A673 (cell line): ENCODE measurements around the gene CRELD2. TPM values are rescaled to one million over a fixed set of nuclear protein-coding genes. Genes with fewer than 3 reads are reported as not detected.

ENCODE experiments used
- BruUV-seq: library from RNA; stranded (reverse); fragments of 400-500 nt; replicated peaks from 2 replicates; lab custom pipeline; 2021; lab: Mats Ljungman, UMichigan
- CTCF ChIA-PET: fragments of 300-600 bp; sonication (Branson Sonifier 250); formaldehyde crosslinking; loops from one replicate; lab custom pipeline; 2022; ENCODE audit warnings: antibody characterized with exemption; lab: Charles Lee
- POLR2A ChIA-PET: fragments of 300-600 bp; sonication (Branson Sonifier 250); formaldehyde crosslinking; loops from one replicate; lab custom pipeline; 2022; ENCODE audit warnings: antibody characterized with exemption; ENCODE audit not compliant: low non-redundant PET; lab: Charles Lee
- DNase-seq: peaks from one replicate; pipeline ENCODE4 v3.0.0-alpha.2; 2015; ENCODE audit warnings: low spot score
- H3K27ac ChIP-seq: fragments of 200-600 bp; sonication (generic); 2 replicates; pipeline ENCODE4 v1.5.1; 2016; ENCODE audit warnings: mixed run types, low read depth, mild to moderate bottlenecking, mixed read lengths, antibody characterized with exemption, low read length; ENCODE audit not compliant: poor library complexity, severe bottlenecking
- H3K27me3 ChIP-seq: fragments of 200-600 bp; sonication (generic); replicated peaks from 2 replicates; pipeline ENCODE4 v1.6.1; 2017; ENCODE audit warnings: mixed run types, low read depth, mild to moderate bottlenecking, mixed read lengths, antibody characterized with exemption, low read length; ENCODE audit not compliant: insufficient read depth, poor library complexity
- H3K36me3 ChIP-seq: fragments of 200-600 bp; sonication (generic); 2 replicates; pipeline ENCODE4 v1.6.1; 2016; ENCODE audit warnings: mixed run types, mild to moderate bottlenecking, mixed read lengths, antibody characterized with exemption, low read length; ENCODE audit not compliant: insufficient read depth, poor library complexity, severe bottlenecking
- H3K4me1 ChIP-seq: fragments of 200-600 bp; sonication (generic); 2 replicates; pipeline ENCODE4 v1.6.1; 2017; ENCODE audit warnings: mixed run types, mild to moderate bottlenecking, mixed read lengths, antibody characterized with exemption, low read length; ENCODE audit not compliant: insufficient read depth, poor library complexity, severe bottlenecking
- H3K4me3 ChIP-seq: fragments of 200-600 bp; sonication (generic); 2 replicates; pipeline ENCODE4 v1.5.1; 2016; ENCODE audit warnings: low read depth, mixed run types, mild to moderate bottlenecking, mixed read lengths, low read length; ENCODE audit not compliant: poor library complexity, severe bottlenecking
- H3K9me3 ChIP-seq: fragments of 200-600 bp; sonication (generic); 2 replicates; pipeline ENCODE4 v1.6.1; 2016; ENCODE audit warnings: mixed run types, low read depth, mild to moderate bottlenecking, mixed read lengths, antibody characterized with exemption, low read length; ENCODE audit not compliant: poor library complexity, severe bottlenecking
- CTCF ChIP-seq: fragments of 300-800, 200-600 bp; sonication (generic); conservative IDR thresholded peaks from 2 replicates; pipeline ENCODE4 v1.5.1; 2017; ENCODE audit warnings: low read depth, mild to moderate bottlenecking, antibody characterized with exemption, low read length, moderate library complexity, mixed read lengths
- EZH2 ChIP-seq: fragments of 200-600 bp; sonication (generic); IDR thresholded peaks from 2 replicates; pipeline ENCODE4 v1.6.1; 2017; ENCODE audit warnings: borderline replicate concordance, low read depth, mild to moderate bottlenecking, mixed read lengths, antibody characterized with exemption, low read length; ENCODE audit not compliant: poor library complexity, severe bottlenecking
- intact Hi-C: fragments of 100-400 bp; cut with micrococcal nuclease; formaldehyde crosslinking; loops from one replicate; pipeline ENCODE4 v1.10.0; 2022; ENCODE audit not compliant: unreplicated experiment
- total RNA-seq: library from RNA; stranded (reverse); gene quantifications from 2 replicates; pipeline ENCODE4 v1.2.3, GENCODE V29; 2021

Gene CRELD2
- total RNA-seq, 1 experiment from 2014 or later, result 54.7 TPM

GRCh38 chr22:49962751-49963646 is 44.6 kb downstream of the CRELD2 start:
- H3K4me3 ChIP-seq, result peak overlapping the region; percentile 93
- no peaks in the 10 kb centered on the region for H3K9me3 ChIP-seq
- H3K27me3 ChIP-seq, result no peaks in the 10 kb centered on the region
- no TSS peak for BruUV-seq
- peaks cover 27% of the 10 kb centered on the region for H3K4me1 ChIP-seq
- ChIA-PET POLR2A (no interaction called here), CTCF (interaction anchor here (0.6 to 1.5 kb wide), 2 partner anchors 32 to 363 kb away, joined by 3 to 5 read pairs; no protein-coding TSS in a partner anchor)
- intact Hi-C loops, result no loop called here
- peak overlapping the region; percentile 94 for H3K27ac ChIP-seq
- no peak for TF ChIP-seq EZH2
- no peak for TF ChIP-seq CTCF
- H3K36me3 ChIP-seq, result peaks cover 28% of the 10 kb centered on the region
- DNase-seq, result no peak

- BruUV-seq, result TSS peak; percentile 64
- H3K36me3 ChIP-seq, result peaks cover 28% of the 10 kb centered on the region
- peak overlapping the region; percentile 94 for H3K27ac ChIP-seq
- intact Hi-C loops, result no loop called here
- POLR2A ChIA-PET, result no interaction called here
- TF ChIP-seq EZH2 (no peak), CTCF (no peak)
- no peak for DNase-seq
- H3K9me3 ChIP-seq, result no peaks in the 10 kb centered on the region
- no peaks in the 10 kb centered on the region for H3K27me3 ChIP-seq
- CTCF ChIA-PET, result no interaction called here
- H3K4me3 ChIP-seq, result peak overlapping the region; percentile 93
- peaks cover 27% of the 10 kb centered on the region for H3K4me1 ChIP-seq
Observed at GRCh38 chr22:49963647-49964026, 45.2 kb downstream of the CRELD2 start.

- BruUV-seq, result no TSS peak
- CTCF ChIA-PET, result no interaction called here
Observed at GRCh38 chr22:49964136-49965090, 46.0 kb downstream of the CRELD2 start.

More at GRCh38 chr22:49964136-49965090, 46.0 kb downstream of the CRELD2 start:
- TF ChIP-seq CTCF, result no peak
- TF ChIP-seq EZH2, result no peak
- no peak for DNase-seq
- Histone ChIP-seq H3K4me3 (peak overlapping the region; percentile 93), H3K4me1 (peaks cover 23% of the 10 kb centered on the region), H3K27me3 (no peaks in the 10 kb centered on the region), H3K36me3 (peaks cover 28% of the 10 kb centered on the region), H3K27ac (peak overlapping the region; percentile 94), H3K9me3 (no peaks in the 10 kb centered on the region)
- POLR2A ChIA-PET, result no interaction called here
- intact Hi-C loops, result no loop called here
